Kidney glomerular epithelial cell (primary cell): Measurements from ENCODE around the gene CLRN1.

Experiments
- DNase-seq: peaks from one replicate; lab custom pipeline; 2025; lab: John Stamatoyannopoulos, UW

The CLRN1 gene

GRCh38 chr3:150921209-150921608 is 51.3 kb downstream of the CLRN1 start:
- DNase-seq: no peak

- DNase-seq: no peak
These were observed 52.3 kb downstream of the CLRN1 start for GRCh38 chr3:150920236-150920635.

- no peak for DNase-seq
These were observed 54.6 kb downstream of the CLRN1 start for GRCh38 chr3:150917951-150918350.

- DNase-seq: no peak
These were observed 59.2 kb downstream of the CLRN1 start for GRCh38 chr3:150913133-150913922.

- DNase-seq: no peak
These were observed 60.0 kb downstream of the CLRN1 start for GRCh38 chr3:150912501-150912900.

GRCh38 chr3:150911771-150912170 is 60.8 kb downstream of the CLRN1 start:
- no peak for DNase-seq

GRCh38 chr3:150906461-150906860 is 66.1 kb downstream of the CLRN1 start:
- DNase-seq: no peak

- no peak for DNase-seq
These were observed 66.8 kb downstream of the CLRN1 start for GRCh38 chr3:150905746-150906145.

- DNase-seq: no peak
These were observed 67.2 kb downstream of the CLRN1 start, which contains the start of gene MINDY4B for GRCh38 chr3:150905339-150905738. MINDY4B (minus strand) TSS chr3:150905439; CDS start chr3:150905439, 0 bp downstream.

- DNase-seq: no peak
These were observed 69.5 kb downstream of the CLRN1 start for GRCh38 chr3:150902988-150903387.

- DNase-seq: no peak
These were observed 70.7 kb downstream of the CLRN1 start for GRCh38 chr3:150901793-150902192.

GRCh38 chr3:150899141-150899540 is 73.4 kb downstream of the CLRN1 start:
- DNase-seq: no peak

- DNase-seq: no peak
These were observed 74.3 kb downstream of the CLRN1 start for GRCh38 chr3:150898046-150898754.

- no peak for DNase-seq
These were observed 74.9 kb downstream of the CLRN1 start for GRCh38 chr3:150897592-150897991.

- DNase-seq: no peak
These were observed 81.7 kb downstream of the CLRN1 start for GRCh38 chr3:150890831-150891230.

- no peak for DNase-seq
These were observed 82.2 kb downstream of the CLRN1 start for GRCh38 chr3:150890295-150890694.

- DNase-seq: no peak
These were observed 83.4 kb downstream of the CLRN1 start for GRCh38 chr3:150889106-150889505.

- no peak for DNase-seq
These were observed 85.5 kb downstream of the CLRN1 start for GRCh38 chr3:150887031-150887430.

GRCh38 chr3:150885535-150885934 is 87.0 kb downstream of the CLRN1 start:
- DNase-seq: no peak

- no peak for DNase-seq
These were observed 93.4 kb downstream of the CLRN1 start for GRCh38 chr3:150878996-150879575.

GRCh38 chr3:150878290-150878689 is 94.2 kb downstream of the CLRN1 start:
- no peak for DNase-seq

- DNase-seq: no peak
These were observed 95.2 kb downstream of the CLRN1 start for GRCh38 chr3:150877303-150877702.
